Astrocyte (in vitro differentiated cells and primary cell): ENCODE data around the gene ARHGEF10L.

Source experiments
- EZH2 ChIP-seq: IDR thresholded peaks from 2 replicates; pipeline ENCODE4 v1.6.1; 2012; ENCODE audit warnings: mild to moderate bottlenecking, low read length, inconsistent platforms; ENCODE audit not compliant: insufficient read depth
- TF ChIP-seq, protein P1 (sequence below): IDR thresholded peaks from 2 replicates; pipeline ENCODE4 v1.5.1; 2011; ENCODE audit warnings: low read depth, mild to moderate bottlenecking, inconsistent platforms, low read length, moderate library complexity; ENCODE audit not compliant: insufficient read depth

DNA sequence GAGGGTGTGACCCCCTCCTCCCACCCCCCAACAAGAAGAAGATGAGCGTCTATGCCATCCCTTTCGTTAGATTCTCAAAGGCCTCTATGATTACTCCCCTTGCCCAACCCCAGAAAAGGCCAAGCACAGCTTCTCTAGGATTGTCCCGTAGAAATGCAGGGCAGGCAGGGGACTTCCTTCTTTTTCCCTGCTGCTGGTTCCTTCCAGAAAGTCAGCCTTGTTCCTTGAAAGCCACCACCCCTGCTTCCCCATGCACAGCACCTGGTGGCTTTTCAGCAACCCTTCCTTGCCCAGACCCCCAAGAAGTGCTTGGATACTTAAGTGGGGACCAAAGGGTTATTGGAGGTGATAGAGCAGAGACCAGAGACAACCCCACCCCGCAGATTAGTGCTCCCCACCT is 75.1 kb downstream of the ARHGEF10L start:
- TF ChIP-seq EZH2 = no peak
- TF ChIP-seq, protein P1, sequence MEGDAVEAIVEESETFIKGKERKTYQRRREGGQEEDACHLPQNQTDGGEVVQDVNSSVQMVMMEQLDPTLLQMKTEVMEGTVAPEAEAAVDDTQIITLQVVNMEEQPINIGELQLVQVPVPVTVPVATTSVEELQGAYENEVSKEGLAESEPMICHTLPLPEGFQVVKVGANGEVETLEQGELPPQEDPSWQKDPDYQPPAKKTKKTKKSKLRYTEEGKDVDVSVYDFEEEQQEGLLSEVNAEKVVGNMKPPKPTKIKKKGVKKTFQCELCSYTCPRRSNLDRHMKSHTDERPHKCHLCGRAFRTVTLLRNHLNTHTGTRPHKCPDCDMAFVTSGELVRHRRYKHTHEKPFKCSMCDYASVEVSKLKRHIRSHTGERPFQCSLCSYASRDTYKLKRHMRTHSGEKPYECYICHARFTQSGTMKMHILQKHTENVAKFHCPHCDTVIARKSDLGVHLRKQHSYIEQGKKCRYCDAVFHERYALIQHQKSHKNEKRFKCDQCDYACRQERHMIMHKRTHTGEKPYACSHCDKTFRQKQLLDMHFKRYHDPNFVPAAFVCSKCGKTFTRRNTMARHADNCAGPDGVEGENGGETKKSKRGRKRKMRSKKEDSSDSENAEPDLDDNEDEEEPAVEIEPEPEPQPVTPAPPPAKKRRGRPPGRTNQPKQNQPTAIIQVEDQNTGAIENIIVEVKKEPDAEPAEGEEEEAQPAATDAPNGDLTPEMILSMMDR = no peak
